OCI-LY7 (cell line): ENCODE measurements around the gene STK35.
"Not testable (repeated sequence)": the region's sequence is repeated elsewhere in the genome, so short reads cannot be mapped to it uniquely, and the experiment has no call there.

Experiments used
- EZH2phosphoT487 ChIP-seq: fragments of 200-600 bp; sonication (generic); IDR thresholded peaks from 2 replicates; pipeline ENCODE4 v1.6.1; 2018; ENCODE audit warnings: low read depth, borderline replicate concordance, mild to moderate bottlenecking, mixed run types, antibody characterized with exemption, low read length, moderate library complexity, mixed read lengths
- TF ChIP-seq, protein P1 (sequence below): fragments of 200-600 bp; sonication (generic); conservative IDR thresholded peaks from 2 replicates; pipeline ENCODE4 v1.5.1; 2014; ENCODE audit warnings: mild to moderate bottlenecking, antibody characterized with exemption, low read length, moderate library complexity, mixed read lengths

DNA sequence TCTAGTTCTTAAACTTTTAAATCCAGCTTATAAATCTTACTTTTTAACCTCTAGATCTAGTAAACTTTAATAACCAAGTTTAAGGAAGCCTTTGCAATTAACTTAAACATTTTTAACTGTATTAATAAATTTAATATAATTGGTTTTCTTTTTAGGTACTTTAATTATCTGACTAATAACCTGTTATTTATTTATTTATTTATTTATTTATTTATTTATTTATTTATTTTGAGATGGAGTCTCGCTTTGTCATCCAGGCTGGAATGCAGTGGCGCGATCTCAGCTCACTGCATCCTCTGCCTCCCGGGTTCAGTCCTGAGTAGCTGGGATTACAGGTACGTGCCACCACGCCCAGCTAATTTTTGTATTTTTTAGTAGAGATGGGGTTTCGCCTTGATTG is 83.3 kb downstream of the STK35 start:
- TF ChIP-seq, protein P1, sequence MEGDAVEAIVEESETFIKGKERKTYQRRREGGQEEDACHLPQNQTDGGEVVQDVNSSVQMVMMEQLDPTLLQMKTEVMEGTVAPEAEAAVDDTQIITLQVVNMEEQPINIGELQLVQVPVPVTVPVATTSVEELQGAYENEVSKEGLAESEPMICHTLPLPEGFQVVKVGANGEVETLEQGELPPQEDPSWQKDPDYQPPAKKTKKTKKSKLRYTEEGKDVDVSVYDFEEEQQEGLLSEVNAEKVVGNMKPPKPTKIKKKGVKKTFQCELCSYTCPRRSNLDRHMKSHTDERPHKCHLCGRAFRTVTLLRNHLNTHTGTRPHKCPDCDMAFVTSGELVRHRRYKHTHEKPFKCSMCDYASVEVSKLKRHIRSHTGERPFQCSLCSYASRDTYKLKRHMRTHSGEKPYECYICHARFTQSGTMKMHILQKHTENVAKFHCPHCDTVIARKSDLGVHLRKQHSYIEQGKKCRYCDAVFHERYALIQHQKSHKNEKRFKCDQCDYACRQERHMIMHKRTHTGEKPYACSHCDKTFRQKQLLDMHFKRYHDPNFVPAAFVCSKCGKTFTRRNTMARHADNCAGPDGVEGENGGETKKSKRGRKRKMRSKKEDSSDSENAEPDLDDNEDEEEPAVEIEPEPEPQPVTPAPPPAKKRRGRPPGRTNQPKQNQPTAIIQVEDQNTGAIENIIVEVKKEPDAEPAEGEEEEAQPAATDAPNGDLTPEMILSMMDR: not testable (repeated sequence)
- TF ChIP-seq EZH2phosphoT487: not testable (repeated sequence)
